Endothelial cell of umbilical vein (primary cell): ENCODE measurements around the gene KRT84.

Source experiments
- CTCF ChIP-seq, 2 donors: IDR thresholded peaks; 1 replicate in 1 of 2; 2 replicates in 1 of 2; pipeline ENCODE4 v1.5.1; 2011; ENCODE audit warnings: low read length in 2 of 2, mild to moderate bottlenecking in 2 of 2, moderate library complexity in 2 of 2, control low read depth in 1 of 2, inconsistent platforms in 1 of 2, low read depth in 1 of 2; ENCODE audit not compliant: insufficient read depth in 1 of 2; ENCODE audit errors: extremely low read depth in 1 of 2
- EZH2 ChIP-seq: IDR thresholded peaks from 2 replicates; pipeline ENCODE4 v1.6.1; 2012; ENCODE audit warnings: borderline replicate concordance, low read depth, mild to moderate bottlenecking, moderate library complexity, low read length, inconsistent platforms; ENCODE audit not compliant: severe bottlenecking
- POLR2A ChIP-seq: IDR thresholded peaks from 2 replicates; pipeline ENCODE4 v1.6.1; 2012; ENCODE audit warnings: low read depth, mild to moderate bottlenecking, control low read depth, low read length

DNA sequence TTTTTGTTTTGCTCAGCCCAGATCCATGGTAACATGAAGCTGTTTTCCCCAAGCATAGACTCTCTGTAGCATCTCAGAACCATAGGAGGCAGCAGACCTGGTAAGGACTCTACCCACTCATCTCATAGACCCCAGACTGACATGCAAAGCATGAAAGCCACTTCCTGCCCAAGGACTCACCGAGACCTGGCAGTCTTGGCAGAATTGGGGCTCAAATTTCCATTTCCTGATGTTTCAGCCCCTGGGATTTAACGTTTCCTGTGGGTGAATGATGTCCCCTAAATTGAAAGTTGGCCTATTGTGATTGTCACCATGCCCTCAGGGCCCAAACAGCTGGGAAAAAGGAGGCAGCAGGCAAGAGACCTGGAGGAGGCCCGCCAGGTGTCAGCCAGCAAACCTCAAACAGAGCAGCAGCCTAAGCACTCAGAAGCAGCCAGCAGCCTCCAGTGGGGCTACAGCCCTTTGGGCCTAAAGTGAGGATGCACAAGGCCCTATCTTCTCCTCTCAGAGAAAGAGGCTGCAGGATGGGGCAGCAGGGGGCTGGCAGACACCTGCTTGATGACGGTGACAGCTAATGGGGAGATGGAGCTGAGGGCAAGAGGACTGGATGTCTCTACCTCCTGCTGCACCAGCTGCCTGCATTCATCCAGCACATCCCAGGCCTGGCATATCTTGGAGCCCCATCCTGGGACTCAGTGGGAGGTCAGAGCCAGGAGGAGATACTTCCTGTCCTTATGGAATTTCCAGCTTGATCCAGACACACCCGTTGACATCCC is 26.7 kb downstream of the KRT84 start:
- no peak for TF ChIP-seq CTCF (IDR thresholded peaks at IDR 0.05; ENCODE audit: extremely low read depth in 1 of 2, insufficient read depth in 1 of 2, low read depth in 1 of 2, low read length in 2 of 2)
- no peak for TF ChIP-seq EZH2
- TF ChIP-seq POLR2A: no peak
